Tibial artery (tissue), 4 donors: ENCODE results near the gene EPB41L5.

Source experiments
- DNase-seq, 2 donors: peaks; one replicate each; pipeline ENCODE4 v3.0.0-alpha.2; 2019
- H3K27ac ChIP-seq, 2 donors: fragments of 200-600 bp; sonication (generic) in 1 of 2; 1 replicate in 1 of 2; 2 replicates in 1 of 2; pipeline ENCODE4 v1.5.1; 2018 to 2019; ENCODE audit warnings: mild to moderate bottlenecking in 1 of 2
- H3K27me3 ChIP-seq, 2 donors: fragments of 200-600 bp; sonication (generic) in 1 of 2; one replicate each; pipeline versions ENCODE4 v1.5.1 to v1.6.0; 2016 to 2019
- H3K36me3 ChIP-seq, 3 donors: fragments of 200-600 bp; sonication (generic) in 2 of 3; one replicate each; pipeline ENCODE4 v1.5.1; 2016 to 2019; ENCODE audit warnings: mild to moderate bottlenecking in 2 of 3
- H3K4me1 ChIP-seq, 4 donors: fragments of 200-600 bp; sonication (generic) in 2 of 4; 1 replicate in 3 of 4; 2 replicates in 1 of 4; pipeline ENCODE4 v1.5.1; 2016 to 2019
- H3K4me3 ChIP-seq, 2 donors: fragments of 200-600 bp; sonication (generic) in 1 of 2; 1 replicate in 1 of 2; 2 replicates in 1 of 2; pipeline ENCODE4 v1.5.1; 2018 to 2019; ENCODE audit warnings: mild to moderate bottlenecking in 2 of 2
- H3K9me3 ChIP-seq, 3 donors: fragments of 200-600 bp; sonication (generic) in 1 of 3; one replicate each; pipeline ENCODE4 v1.5.1; 2016 to 2019
- intact Hi-C: fragments of 100-400 bp; cut with DNase I; formaldehyde crosslinking; loops from one replicate; pipeline ENCODE4 v1.15.0; 2023; ENCODE audit warnings: low total_unique reads
- TF ChIP-seq, protein P1 (sequence below), 2 experiments: fragments of 200-600 bp in 1 of 2; fragments of 450-650 bp in 1 of 2; IDR thresholded peaks; one replicate each; pipeline ENCODE4 v1.5.1; 2017 to 2019; ENCODE audit warnings: antibody characterized with exemption in 2 of 2, mild to moderate bottlenecking in 1 of 2, moderate library complexity in 1 of 2

The EPB41L5 gene

DNA sequence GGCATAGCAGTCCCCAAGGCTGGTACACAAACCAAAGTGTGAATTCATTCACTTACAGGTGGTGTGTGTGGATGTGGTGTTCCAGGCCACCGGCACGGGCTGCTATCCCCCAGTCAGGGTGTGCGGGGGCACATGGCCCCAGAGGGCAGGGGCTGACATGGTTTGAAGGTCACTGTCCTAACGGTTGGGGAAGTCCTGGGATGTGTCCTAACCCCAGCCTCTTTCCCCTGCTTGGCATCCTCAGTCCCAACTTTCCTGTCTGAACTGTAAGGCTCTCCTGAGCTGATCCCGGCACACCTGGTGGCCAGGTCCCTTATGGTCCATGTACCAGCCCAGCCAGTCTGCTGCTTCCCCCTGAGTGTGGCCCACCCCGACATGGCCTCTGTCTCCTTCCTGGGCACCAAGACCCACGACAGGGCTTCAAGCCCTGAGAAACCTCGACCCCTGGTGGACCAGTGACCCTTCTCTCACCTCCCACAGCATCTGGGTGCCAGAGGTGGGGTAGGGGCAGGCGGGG lies 212.7 kb downstream of the EPB41L5 start:
- Histone ChIP-seq H3K27ac (no peak overlapping the region), H3K9me3 (no peaks in the 10 kb centered on the region), H3K4me3 (no peak overlapping the region), H3K36me3 (no peaks in the 10 kb centered on the region), H3K4me1 (peaks cover 0 to 22% (median 16%) of the 10 kb centered on the region in 4 donors), H3K27me3 (no peaks in the 10 kb centered on the region)
- TF ChIP-seq, protein P1, sequence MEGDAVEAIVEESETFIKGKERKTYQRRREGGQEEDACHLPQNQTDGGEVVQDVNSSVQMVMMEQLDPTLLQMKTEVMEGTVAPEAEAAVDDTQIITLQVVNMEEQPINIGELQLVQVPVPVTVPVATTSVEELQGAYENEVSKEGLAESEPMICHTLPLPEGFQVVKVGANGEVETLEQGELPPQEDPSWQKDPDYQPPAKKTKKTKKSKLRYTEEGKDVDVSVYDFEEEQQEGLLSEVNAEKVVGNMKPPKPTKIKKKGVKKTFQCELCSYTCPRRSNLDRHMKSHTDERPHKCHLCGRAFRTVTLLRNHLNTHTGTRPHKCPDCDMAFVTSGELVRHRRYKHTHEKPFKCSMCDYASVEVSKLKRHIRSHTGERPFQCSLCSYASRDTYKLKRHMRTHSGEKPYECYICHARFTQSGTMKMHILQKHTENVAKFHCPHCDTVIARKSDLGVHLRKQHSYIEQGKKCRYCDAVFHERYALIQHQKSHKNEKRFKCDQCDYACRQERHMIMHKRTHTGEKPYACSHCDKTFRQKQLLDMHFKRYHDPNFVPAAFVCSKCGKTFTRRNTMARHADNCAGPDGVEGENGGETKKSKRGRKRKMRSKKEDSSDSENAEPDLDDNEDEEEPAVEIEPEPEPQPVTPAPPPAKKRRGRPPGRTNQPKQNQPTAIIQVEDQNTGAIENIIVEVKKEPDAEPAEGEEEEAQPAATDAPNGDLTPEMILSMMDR (IDR thresholded peaks at IDR 0.05): no peak
- intact Hi-C loops: loop anchor here (10.0 kb wide), 1 partner anchor 89 kb away; no protein-coding TSS in a partner anchor
- DNase-seq: peak in 1 of 2 donors; percentile 65

DNA sequence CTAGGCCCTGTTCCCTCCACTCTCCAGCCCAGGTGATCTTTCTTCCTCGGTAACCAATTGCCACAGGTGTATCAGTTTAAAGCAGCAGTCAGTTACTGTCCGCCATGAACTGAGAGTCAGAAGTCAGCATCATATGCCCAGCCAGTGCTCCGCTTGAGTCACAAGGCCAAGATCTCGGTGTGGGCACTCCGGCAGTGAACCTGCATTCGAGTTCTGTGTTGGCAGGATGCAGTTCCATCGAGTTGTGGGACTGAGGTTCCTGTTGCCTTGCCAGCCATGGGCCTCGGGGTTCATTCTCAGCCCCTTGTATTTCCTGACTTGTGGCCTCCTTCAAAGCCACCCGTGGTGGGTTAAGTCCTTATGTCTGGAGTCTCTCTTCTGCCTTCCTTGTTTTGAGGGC lies 213.4 kb downstream of the EPB41L5 start:
- Histone ChIP-seq H3K4me1 (peaks cover 0 to 18% (median 16%) of the 10 kb centered on the region in 4 donors), H3K27me3 (no peaks in the 10 kb centered on the region), H3K36me3 (no peaks in the 10 kb centered on the region), H3K9me3 (no peaks in the 10 kb centered on the region), H3K27ac (no peak overlapping the region), H3K4me3 (no peak overlapping the region)
- TF ChIP-seq, protein P1 (IDR thresholded peaks at IDR 0.05): no peak
- peak in 1 of 2 donors; percentile 57 for DNase-seq
- intact Hi-C loops: loop anchor here (10.0 kb wide), 1 partner anchor 88 kb away; no protein-coding TSS in a partner anchor

DNA sequence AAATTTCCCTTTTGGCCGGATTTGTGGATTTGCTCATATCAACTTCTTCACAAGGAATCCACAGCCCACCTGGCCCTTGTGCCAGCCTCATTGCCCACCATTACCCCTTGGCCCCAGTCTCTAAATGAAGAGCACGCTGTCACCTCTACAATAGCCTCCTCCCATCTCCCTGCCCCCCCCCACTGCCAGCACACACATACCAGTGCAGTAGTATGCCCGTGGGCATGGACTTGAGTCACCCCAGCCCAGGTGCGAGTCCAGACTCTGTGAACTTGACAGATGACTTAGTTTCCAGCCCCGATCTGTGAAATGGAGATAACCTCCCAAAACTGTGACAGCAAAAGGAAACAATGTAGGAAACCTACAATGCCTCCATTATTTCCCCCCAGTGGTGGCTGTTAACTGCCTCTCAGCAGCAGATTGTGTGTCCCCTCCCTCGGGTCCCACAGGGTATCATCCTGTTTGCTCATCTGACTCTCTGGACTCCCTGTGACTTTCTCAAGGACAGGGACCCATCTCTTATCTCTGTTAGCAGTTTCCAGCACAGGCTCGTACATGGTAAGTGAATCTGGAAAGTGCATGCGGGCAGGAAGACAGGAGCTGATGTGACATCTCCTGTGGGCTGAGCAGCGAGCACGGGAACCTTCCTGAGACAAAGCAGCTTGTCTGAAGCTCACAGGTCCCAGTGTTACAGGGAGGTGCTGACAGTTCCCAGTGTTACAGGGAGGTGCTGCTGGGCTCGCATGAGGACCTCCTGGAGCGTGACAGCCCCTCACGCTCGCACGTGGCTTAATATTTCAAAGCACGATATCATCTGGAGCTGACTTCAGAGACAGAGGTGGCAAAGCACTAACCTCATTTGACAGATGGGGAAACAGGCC lies 214.5 kb downstream of the EPB41L5 start:
- H3K4me3 ChIP-seq: no peak overlapping the region
- intact Hi-C loops: loop anchor here (10.0 kb wide), 1 partner anchor 87 kb away; no protein-coding TSS in a partner anchor
- TF ChIP-seq, protein P1 (IDR thresholded peaks at IDR 0.05): no peak
- no peaks in the 10 kb centered on the region for H3K9me3 ChIP-seq
- peak in 1 of 2 donors; percentile 52 for DNase-seq
- H3K4me1 ChIP-seq: peaks cover 0 to 22% (median 17%) of the 10 kb centered on the region in 4 donors
- no peaks in the 10 kb centered on the region for H3K27me3 ChIP-seq
- no peaks in the 10 kb centered on the region for H3K36me3 ChIP-seq
- H3K27ac ChIP-seq: no peak overlapping the region

DNA sequence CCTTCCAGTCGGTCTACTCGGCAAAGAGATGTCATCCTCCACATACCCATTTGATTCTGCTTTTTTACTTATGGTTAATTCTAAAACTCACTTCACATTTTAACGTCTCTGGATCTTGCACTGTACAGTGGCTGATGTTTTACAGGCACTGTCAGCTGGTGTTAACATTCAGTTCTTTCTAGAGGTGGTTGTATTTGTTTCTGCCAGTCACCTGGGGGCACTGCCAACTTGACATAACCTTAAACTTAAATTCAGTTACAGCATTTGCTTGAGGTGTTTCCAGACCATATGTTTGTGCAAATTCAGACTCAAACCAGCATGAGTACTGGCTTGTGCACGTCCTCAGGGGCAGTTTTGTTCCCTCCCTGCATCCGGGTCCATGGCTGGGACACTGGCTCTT lies 215.6 kb downstream of the EPB41L5 start:
- intact Hi-C loops: loop anchor here (10.0 kb wide), 1 partner anchor 86 kb away; no protein-coding TSS in a partner anchor
- DNase-seq: no peak
- TF ChIP-seq, protein P1 (IDR thresholded peaks at IDR 0.05): no peak
- Histone ChIP-seq H3K36me3 (no peaks in the 10 kb centered on the region), H3K4me3 (no peak overlapping the region), H3K27ac (no peak overlapping the region), H3K9me3 (no peaks in the 10 kb centered on the region), H3K27me3 (no peaks in the 10 kb centered on the region), H3K4me1 (peaks cover 0 to 23% (median 11%) of the 10 kb centered on the region in 4 donors)
